Omental fat pad (tissue), 4 donors: ENCODE measurements around the gene IER5L. TPM values are rescaled to one million over a fixed set of nuclear protein-coding genes. Genes with fewer than 3 reads are reported as not detected.

Experiments
- ATAC-seq: fragments of 150-250 bp; one replicate; pipeline ENCODE4 v1.9.1; 2016; ENCODE audit warnings: mild to moderate bottlenecking, moderate library complexity; ENCODE audit not compliant: low FRiP score
- DNase-seq: peaks from one replicate; pipeline ENCODE4 v3.0.0-alpha.2; 2019; ENCODE audit warnings: low spot score
- CTCF ChIP-seq, 3 donors: fragments of 450-650 bp; IDR thresholded peaks; one replicate each; pipeline ENCODE4 v1.5.1; 2016 to 2017; ENCODE audit warnings: antibody characterized with exemption in 3 of 3, mild to moderate bottlenecking in 3 of 3, moderate library complexity in 2 of 3
- total RNA-seq, 4 donors: library from RNA; depleted of rRNA; stranded (reverse); fragments of >200 nt; gene quantifications; one replicate each; pipeline ENCODE4 v1.1.0, GENCODE V29; 2016

The IER5L gene
- total RNA-seq, 4 donors from 2014 or later = 9.0 to 23.9 (median 20.2) TPM

DNA sequence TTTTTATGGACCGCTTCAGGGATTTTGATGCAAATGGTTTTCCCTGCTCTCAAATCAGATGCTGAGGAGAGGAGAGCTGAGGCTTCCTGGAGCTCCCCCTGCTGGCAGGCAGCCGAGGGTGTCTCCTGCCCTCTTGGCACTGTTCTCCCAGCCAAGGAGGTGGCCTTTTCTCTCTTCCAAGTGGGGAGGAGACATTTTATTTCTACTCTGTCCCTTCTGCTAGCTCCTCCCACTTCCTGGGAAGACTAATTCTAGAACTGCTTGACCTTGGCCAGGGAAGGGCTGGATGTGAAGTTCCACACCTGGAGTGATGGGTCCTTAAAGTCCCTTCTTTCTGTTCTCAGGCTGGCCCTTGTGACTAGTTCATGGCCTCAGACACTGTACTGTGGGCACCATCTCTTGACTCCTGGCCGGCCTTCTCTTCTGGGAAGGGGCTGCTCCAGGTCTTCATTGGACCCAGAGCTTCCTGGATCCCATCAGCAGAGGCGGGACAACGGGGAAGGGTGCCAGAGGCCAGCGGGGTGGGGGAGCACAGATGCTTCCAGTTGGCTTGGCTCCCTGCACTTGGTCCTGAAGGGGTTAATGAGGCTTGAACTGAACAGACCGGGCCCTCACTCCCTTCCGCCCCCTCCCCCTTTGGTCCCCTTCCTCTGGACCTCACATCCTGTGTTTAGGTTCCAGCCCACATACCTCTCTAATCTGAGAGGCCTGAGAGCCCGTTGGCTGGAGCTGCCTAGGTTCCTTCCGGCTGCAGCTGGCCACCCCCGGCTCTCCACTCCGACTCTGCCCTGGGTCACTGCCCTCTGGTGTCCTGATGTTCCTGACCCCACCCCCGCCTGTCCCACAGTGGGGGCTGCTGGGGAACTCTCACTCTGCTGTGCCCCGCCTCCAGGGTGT lies 34.8 kb downstream of the IER5L start:
- ATAC-seq = peak; percentile 34
- DNase-seq = no peak
- no peak for TF ChIP-seq CTCF (IDR thresholded peaks at IDR 0.05)

DNA sequence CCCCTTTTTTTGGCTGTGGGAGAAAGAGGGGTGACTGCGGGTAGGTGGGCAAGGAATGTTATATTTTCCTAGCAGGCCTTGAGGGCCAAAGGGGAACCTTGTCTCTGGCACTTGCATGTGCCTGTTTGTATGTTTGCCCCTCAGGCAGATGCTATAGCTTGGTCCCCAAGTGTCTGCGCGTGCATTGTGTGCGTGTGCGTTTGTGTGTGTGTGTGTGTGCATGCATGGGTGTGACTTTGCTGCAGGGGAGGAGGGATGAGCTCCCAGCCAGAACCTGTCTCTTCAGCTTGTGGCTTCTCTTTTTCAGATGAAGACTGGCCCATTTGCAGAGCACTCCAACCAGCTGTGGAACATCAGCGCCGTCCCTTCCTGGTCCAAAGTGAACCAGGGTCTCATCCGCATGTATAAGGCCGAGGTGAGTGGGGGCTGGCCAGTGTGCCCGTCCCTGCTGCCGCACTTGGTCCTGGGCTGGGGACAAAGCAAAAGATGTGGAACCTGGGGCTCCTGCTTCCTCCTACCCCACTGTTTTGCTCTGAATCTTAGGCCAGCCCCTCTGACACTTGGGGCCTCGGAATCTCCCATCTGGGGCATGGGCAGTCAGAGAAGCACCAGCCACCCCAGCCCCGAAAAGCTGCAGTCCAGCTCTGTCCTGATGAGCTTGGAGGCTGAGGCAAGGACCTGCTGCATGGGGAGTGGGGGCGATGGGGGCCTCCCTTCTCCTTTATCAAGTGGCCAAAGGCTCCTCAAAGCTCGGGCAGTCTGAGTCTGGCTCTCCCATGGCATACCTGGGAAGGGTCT lies 35.7 kb downstream of the IER5L start:
- TF ChIP-seq CTCF (IDR thresholded peaks at IDR 0.05) = no peak
- no peak for ATAC-seq
- DNase-seq = no peak

DNA sequence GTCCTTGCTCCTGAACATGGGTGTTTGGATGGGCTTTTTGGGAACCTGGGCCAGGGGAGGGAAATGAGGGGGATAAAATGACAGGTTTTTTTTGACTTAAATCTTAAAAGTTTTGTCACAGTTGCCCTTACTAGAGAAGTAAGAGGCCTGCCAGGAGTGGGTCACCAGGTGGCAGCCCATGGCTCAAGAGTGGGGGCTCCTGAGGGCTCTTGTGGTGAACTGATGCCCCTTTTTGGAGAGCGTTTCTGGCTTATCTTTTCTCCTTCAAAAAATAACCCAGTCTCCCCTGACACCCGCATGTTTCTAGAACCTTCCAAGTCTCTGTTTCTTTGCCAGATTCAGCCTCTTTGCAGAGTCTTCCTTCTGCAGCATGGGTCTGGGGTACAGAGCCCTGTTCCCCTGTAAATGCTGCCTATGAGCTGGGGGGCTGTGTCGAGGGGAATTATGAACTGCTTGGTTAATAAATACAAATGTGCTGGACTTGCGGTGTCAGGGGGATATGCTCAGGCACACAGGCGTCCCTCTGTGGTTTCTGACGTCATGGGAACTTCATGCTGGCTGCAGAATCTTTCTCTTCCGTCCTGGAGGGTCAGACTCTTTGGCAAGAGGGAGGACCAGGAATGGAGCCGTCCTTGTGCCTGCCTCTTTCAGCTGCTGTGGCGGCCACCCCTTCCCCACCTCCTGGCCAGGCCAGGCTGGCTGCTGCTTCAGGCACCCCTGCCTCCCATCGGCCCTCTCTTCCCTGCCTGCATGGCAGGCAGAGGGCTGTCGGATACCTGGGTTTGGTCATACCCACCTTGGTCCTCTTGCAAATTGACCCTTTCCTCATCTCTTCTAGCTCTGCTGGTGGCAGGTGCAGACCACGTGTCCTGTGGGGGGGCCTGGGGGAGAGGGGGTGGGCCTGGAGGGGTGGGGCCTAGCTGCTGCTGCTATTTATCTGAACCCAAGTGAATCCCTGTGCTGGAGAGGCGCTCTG lies 36.7 kb downstream of the IER5L start:
- DNase-seq = no peak
- no peak for TF ChIP-seq CTCF (IDR thresholded peaks at IDR 0.05)
- no peak for ATAC-seq

- no peak for ATAC-seq
Observed at GRCh38 chr9:129140397-129141065, 37.5 kb downstream of the IER5L start.

GRCh38 chr9:129139993-129140396 lies 38.1 kb downstream of the IER5L start:
- DNase-seq (peak; percentile 70), ATAC-seq (peak; percentile 84)
- no peak for TF ChIP-seq CTCF (IDR thresholded peaks at IDR 0.05)

More at GRCh38 chr9:129140397-129141065, 37.5 kb downstream of the IER5L start:
- no peak for TF ChIP-seq CTCF (IDR thresholded peaks at IDR 0.05)
- DNase-seq = no peak
